ENCODE data around the gene SGO2. TPM values are rescaled to one million over a fixed set of nuclear protein-coding genes. Genes with fewer than 3 reads are reported as not detected.
"Not testable (repeated sequence)": the region's sequence is repeated elsewhere in the genome, so short reads cannot be mapped to it uniquely, and the experiment has no call there.

SGO2 gene
- total RNA-seq, 1 experiment from 2014 or later = 50.3 TPM

- Histone ChIP-seq H3K4me1 (peaks cover 4% of the 10 kb centered on the region; the same call in 1 of the 2 replicates), H3K27me3 (no peaks in the 10 kb centered on the region), H3K4me3 (no peak overlapping the region), H3K36me3 (no peaks in the 10 kb centered on the region), H3K9me3 (replicated peaks) (no peaks in the 10 kb centered on the region), H3K27ac (no peak overlapping the region)
- peak; percentile 30 to 64 for DNase-seq
These were observed 66.5 kb downstream of the SGO2 start for GRCh38 chr2:200592406-200593075.

GRCh38 chr2:200593905-200594304 lies 67.9 kb downstream of the SGO2 start:
- DNase-seq = no peak
- Histone ChIP-seq H3K36me3 (no peaks in the 10 kb centered on the region), H3K4me3 (no peak overlapping the region), H3K4me1 (peaks cover 4% of the 10 kb centered on the region; the same call in 1 of the 2 replicates), H3K27ac (no peak overlapping the region), H3K27me3 (no peaks in the 10 kb centered on the region), H3K9me3 (replicated peaks) (no peaks in the 10 kb centered on the region)

GRCh38 chr2:200595913-200596312 lies 69.9 kb downstream of the SGO2 start:
- H3K4me1 ChIP-seq = peaks cover 4% of the 10 kb centered on the region; the same call in 1 of the 2 replicates
- no peak for DNase-seq
- no peaks in the 10 kb centered on the region for H3K36me3 ChIP-seq
- no peaks in the 10 kb centered on the region for H3K27me3 ChIP-seq
- H3K9me3 ChIP-seq (replicated peaks) = no peaks in the 10 kb centered on the region
- no peak overlapping the region for H3K4me3 ChIP-seq
- H3K27ac ChIP-seq = no peak overlapping the region

GRCh38 chr2:200596774-200597570 lies 71.0 kb downstream of the SGO2 start:
- DNase-seq = no peak
- Histone ChIP-seq H3K36me3 (no peaks in the 10 kb centered on the region), H3K4me3 (no peak overlapping the region)

GRCh38 chr2:200599206-200599605 lies 73.2 kb downstream of the SGO2 start:
- H3K27me3 ChIP-seq = no peaks in the 10 kb centered on the region
- DNase-seq = no peak

More at GRCh38 chr2:200596774-200597570, 71.0 kb downstream of the SGO2 start:
- Histone ChIP-seq H3K27ac (no peak overlapping the region), H3K9me3 (replicated peaks) (no peaks in the 10 kb centered on the region), H3K27me3 (no peaks in the 10 kb centered on the region), H3K4me1 (peaks cover 4% of the 10 kb centered on the region; the same call in 1 of the 2 replicates)

GRCh38 chr2:200600549-200601225 lies 74.7 kb downstream of the SGO2 start:
- Histone ChIP-seq H3K4me3 (peak overlapping the region; percentile 32), H3K9me3 (replicated peaks) (no peaks in the 10 kb centered on the region), H3K4me1 (peaks cover 19% of the 10 kb centered on the region), H3K36me3 (no peaks in the 10 kb centered on the region), H3K27ac (peak overlapping the region; percentile 56), H3K27me3 (no peaks in the 10 kb centered on the region)
- DNase-seq = peak in 1 of 2 experiments; percentile 73

More at GRCh38 chr2:200599206-200599605, 73.2 kb downstream of the SGO2 start:
- Histone ChIP-seq H3K27ac (no peak overlapping the region), H3K4me1 (peaks cover 7% of the 10 kb centered on the region), H3K9me3 (replicated peaks) (no peaks in the 10 kb centered on the region), H3K36me3 (no peaks in the 10 kb centered on the region), H3K4me3 (no peak overlapping the region)

- Histone ChIP-seq H3K9me3 (replicated peaks) (peaks cover 6% of the 10 kb centered on the region; the same call in 1 of the 2 replicates), H3K27ac (no peak overlapping the region), H3K36me3 (no peaks in the 10 kb centered on the region), H3K4me1 (peaks cover 19% of the 10 kb centered on the region), H3K27me3 (no peaks in the 10 kb centered on the region), H3K4me3 (no peak overlapping the region)
- no peak for DNase-seq
These were observed 76.6 kb downstream of the SGO2 start for GRCh38 chr2:200602584-200602983.

GRCh38 chr2:200603972-200604371 lies 78.0 kb downstream of the SGO2 start:
- H3K36me3 ChIP-seq = no peaks in the 10 kb centered on the region
- DNase-seq = peak in 1 of 2 experiments; percentile 5
- H3K27ac ChIP-seq = peak overlapping the region; percentile 22
- peaks cover 6% of the 10 kb centered on the region; the same call in 1 of the 2 replicates for H3K9me3 ChIP-seq (replicated peaks)
- H3K27me3 ChIP-seq = no peaks in the 10 kb centered on the region
- peaks cover 19% of the 10 kb centered on the region for H3K4me1 ChIP-seq
- H3K4me3 ChIP-seq = no peak overlapping the region

GRCh38 chr2:200604571-200605255 lies 78.7 kb downstream of the SGO2 start:
- Histone ChIP-seq H3K27ac (peak overlapping the region; percentile 22), H3K27me3 (no peaks in the 10 kb centered on the region), H3K4me3 (no peak overlapping the region), H3K9me3 (replicated peaks) (peaks cover 6% of the 10 kb centered on the region; the same call in 1 of the 2 replicates), H3K36me3 (no peaks in the 10 kb centered on the region), H3K4me1 (peaks cover 19% of the 10 kb centered on the region)
- DNase-seq = peak in 1 of 2 experiments; percentile 66

GRCh38 chr2:200608341-200609027 lies 82.5 kb downstream of the SGO2 start:
- peaks cover 6% of the 10 kb centered on the region; the same call in 1 of the 2 replicates for H3K9me3 ChIP-seq (replicated peaks)
- H3K27me3 ChIP-seq = no peaks in the 10 kb centered on the region
- peaks cover 19% of the 10 kb centered on the region for H3K4me1 ChIP-seq
- H3K4me3 ChIP-seq = no peak overlapping the region
- no peak for DNase-seq
- H3K36me3 ChIP-seq = no peaks in the 10 kb centered on the region
- H3K27ac ChIP-seq = no peak overlapping the region

GRCh38 chr2:200609028-200609614 lies 83.1 kb downstream of the SGO2 start:
- H3K4me3 ChIP-seq = no peak overlapping the region
- no peaks in the 10 kb centered on the region for H3K27me3 ChIP-seq
- peaks cover 13% of the 10 kb centered on the region for H3K4me1 ChIP-seq
- H3K9me3 ChIP-seq (replicated peaks) = peaks cover 6% of the 10 kb centered on the region; the same call in 1 of the 2 replicates
- no peaks in the 10 kb centered on the region for H3K36me3 ChIP-seq
- H3K27ac ChIP-seq = no peak overlapping the region
- DNase-seq = no peak

- H3K36me3 ChIP-seq; H3K27ac ChIP-seq; H3K9me3 ChIP-seq (replicated peaks); H3K27me3 ChIP-seq; DNase-seq; H3K4me1 ChIP-seq; H3K4me3 ChIP-seq: not testable (repeated sequence)
These were observed 84.2 kb downstream of the SGO2 start for GRCh38 chr2:200610217-200610616.

GRCh38 chr2:200613692-200614091 lies 87.7 kb downstream of the SGO2 start:
- Histone ChIP-seq H3K9me3 (replicated peaks) (no peaks in the 10 kb centered on the region), H3K4me3 (no peak overlapping the region), H3K27me3 (no peaks in the 10 kb centered on the region), H3K36me3 (no peaks in the 10 kb centered on the region), H3K27ac (no peak overlapping the region), H3K4me1 (no peaks in the 10 kb centered on the region)
- DNase-seq = peak in 1 of 2 experiments; percentile 31
